Measurements from ENCODE around the gene MYRIP.

- TF ChIP-seq SNAI2 (CRISPR knock-in tag; IDR thresholded peaks at IDR 0.05), result no peak
- TF ChIP-seq CSDC2 (CRISPR knock-in tag; IDR thresholded peaks at IDR 0.05), result no peak
- TF ChIP-seq POU6F1 (CRISPR knock-in tag; IDR thresholded peaks at IDR 0.05; ENCODE audit: borderline replicate concordance, low read depth), result no peak
- no peak for TF ChIP-seq CREB5 (CRISPR knock-in tag; IDR thresholded peaks at IDR 0.05; ENCODE audit: low read depth)
- TF ChIP-seq PATZ1 (CRISPR knock-in tag; IDR thresholded peaks at IDR 0.05; ENCODE audit: borderline replicate concordance), result no peak
- no peak for TF ChIP-seq GLIS3 (CRISPR knock-in tag; IDR thresholded peaks at IDR 0.05)
- no peak for TF ChIP-seq RARB (CRISPR knock-in tag; IDR thresholded peaks at IDR 0.05)
- TF ChIP-seq BACH2 (CRISPR knock-in tag; IDR thresholded peaks at IDR 0.05; ENCODE audit: borderline replicate concordance), result no peak
- no peak for TF ChIP-seq ZFP3 (CRISPR knock-in tag; IDR thresholded peaks at IDR 0.05)
- no peak for TF ChIP-seq ZNF565 (CRISPR knock-in tag; conservative IDR thresholded peaks at IDR 0.05; ENCODE audit: low read depth)
- TF ChIP-seq ESRRG (CRISPR knock-in tag; IDR thresholded peaks at IDR 0.05), result no peak
- no peak for TF ChIP-seq TOX (CRISPR knock-in tag; IDR thresholded peaks at IDR 0.05; ENCODE audit: borderline replicate concordance)
These were observed 420.0 kb downstream of the MYRIP start for GRCh38 chr3:40229386-40229785.
